GM23338 (cell line): Measurements from ENCODE around the gene C1QL1.

Experiments used
- CREB1 ChIP-seq: fragments of 250-450 bp; sonication (Bioruptor Pico); IDR thresholded peaks from 2 replicates; pipeline ENCODE4 v1.5.0; 2020; ENCODE audit warnings: low read depth, mild to moderate bottlenecking, moderate library complexity
- CTCF ChIP-seq, 2 experiments: fragments of 200-600 bp in 1 of 2; sonication (generic) in 1 of 2; conservative IDR thresholded peaks; 2 replicates each; pipeline versions ENCODE4 v1.5.1 to v1.6.1; 2016 to 2017; ENCODE audit warnings: antibody characterized with exemption in 2 of 2, low read depth in 2 of 2, mild to moderate bottlenecking in 2 of 2, moderate library complexity in 1 of 2
- EZH2 ChIP-seq: fragments of 200-600 bp; sonication (generic); IDR thresholded peaks from one replicate; pipeline ENCODE4 v1.8.0; 2017; ENCODE audit warnings: antibody characterized with exemption, mild to moderate bottlenecking, low read depth; ENCODE audit not compliant: unreplicated experiment
- NANOG ChIP-seq: IDR thresholded peaks from 2 replicates; pipeline ENCODE4 v1.6.1; 2016; ENCODE audit warnings: antibody characterized with exemption, borderline replicate concordance

- TF ChIP-seq CTCF (conservative IDR thresholded peaks at IDR 0.05; ENCODE audit: low read depth in 2 of 2), result no peak
- TF ChIP-seq CREB1, result no peak
- no peak for TF ChIP-seq NANOG
- no peak for TF ChIP-seq EZH2
Observed at GRCh38 chr17:45009676-45010467, 41.8 kb upstream of the C1QL1 start.
